ENCODE measurements around the gene TCF7L2.

TCF7L2 gene

DNA sequence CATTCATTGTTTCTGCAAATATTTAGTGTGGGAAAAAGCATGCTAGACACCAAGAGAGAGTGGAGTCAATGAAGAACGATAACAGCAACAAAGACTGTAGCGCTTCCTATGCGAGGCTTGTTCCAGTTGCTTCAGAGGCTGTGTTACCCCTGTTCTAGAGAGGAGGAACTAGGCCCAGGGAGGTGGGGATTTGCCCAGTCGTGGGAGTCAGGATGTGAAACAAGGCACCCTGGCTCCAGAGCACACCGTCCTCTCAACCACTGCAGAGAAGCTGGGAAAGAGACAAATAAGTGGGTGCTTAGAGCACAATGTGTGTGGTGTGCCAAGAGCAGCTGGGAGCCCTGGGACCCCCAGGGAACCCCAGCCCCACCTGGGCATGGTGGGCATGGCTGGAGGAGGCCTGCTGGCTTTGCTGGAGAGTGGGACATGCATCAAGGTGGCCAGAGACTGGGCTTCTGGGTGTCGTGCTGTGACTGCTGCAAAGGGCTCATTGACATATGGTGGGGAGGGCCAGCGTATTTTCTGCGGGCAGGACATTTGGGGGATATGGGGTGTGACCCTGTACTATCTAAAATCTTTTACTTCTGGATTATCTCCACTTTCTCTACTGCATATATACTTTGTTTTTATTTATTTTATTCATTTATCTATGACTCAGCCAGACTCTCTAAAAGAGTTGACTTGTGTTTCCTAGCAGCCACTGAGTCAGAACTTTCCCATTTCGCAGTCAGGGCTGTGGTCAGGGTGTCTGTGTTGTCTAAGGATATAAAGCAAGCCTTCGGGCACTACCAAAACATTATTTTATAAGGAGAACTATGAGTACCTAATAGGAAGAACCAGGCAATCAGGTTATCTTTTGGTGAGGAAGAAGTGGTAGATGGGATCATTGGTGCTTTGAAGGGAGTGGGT, 95.4 kb downstream of the TCF7L2 start:
- H3K4me3 ChIP-seq (ENCODE audit: low read length): no peak overlapping the region
- H3K4me1 ChIP-seq (ENCODE audit: control insufficient read depth, low read length): no peaks in the 10 kb centered on the region
- no peaks in the 10 kb centered on the region for H3K9me3 ChIP-seq (ENCODE audit: control insufficient read depth, insufficient read depth, low read length)
- no peak overlapping the region for H3K4me2 ChIP-seq (ENCODE audit: low read length)
- H3F3A ChIP-seq (ENCODE audit: control insufficient read depth, insufficient read depth): no peaks in the 10 kb centered on the region
- no peak overlapping the region for H3K27ac ChIP-seq (ENCODE audit: low read depth, low read length)
- H3K36me3 ChIP-seq (ENCODE audit: control insufficient read depth, low read length): no peaks in the 10 kb centered on the region
- no peaks in the 10 kb centered on the region for H4K20me1 ChIP-seq (ENCODE audit: control insufficient read depth, insufficient read depth, low read depth, low read length)
- no peaks in the 10 kb centered on the region for H3K9me2 ChIP-seq (replicated peaks; ENCODE audit: control insufficient read depth, low read length)
- TF ChIP-seq, protein P1, sequence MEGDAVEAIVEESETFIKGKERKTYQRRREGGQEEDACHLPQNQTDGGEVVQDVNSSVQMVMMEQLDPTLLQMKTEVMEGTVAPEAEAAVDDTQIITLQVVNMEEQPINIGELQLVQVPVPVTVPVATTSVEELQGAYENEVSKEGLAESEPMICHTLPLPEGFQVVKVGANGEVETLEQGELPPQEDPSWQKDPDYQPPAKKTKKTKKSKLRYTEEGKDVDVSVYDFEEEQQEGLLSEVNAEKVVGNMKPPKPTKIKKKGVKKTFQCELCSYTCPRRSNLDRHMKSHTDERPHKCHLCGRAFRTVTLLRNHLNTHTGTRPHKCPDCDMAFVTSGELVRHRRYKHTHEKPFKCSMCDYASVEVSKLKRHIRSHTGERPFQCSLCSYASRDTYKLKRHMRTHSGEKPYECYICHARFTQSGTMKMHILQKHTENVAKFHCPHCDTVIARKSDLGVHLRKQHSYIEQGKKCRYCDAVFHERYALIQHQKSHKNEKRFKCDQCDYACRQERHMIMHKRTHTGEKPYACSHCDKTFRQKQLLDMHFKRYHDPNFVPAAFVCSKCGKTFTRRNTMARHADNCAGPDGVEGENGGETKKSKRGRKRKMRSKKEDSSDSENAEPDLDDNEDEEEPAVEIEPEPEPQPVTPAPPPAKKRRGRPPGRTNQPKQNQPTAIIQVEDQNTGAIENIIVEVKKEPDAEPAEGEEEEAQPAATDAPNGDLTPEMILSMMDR (IDR thresholded peaks at IDR 0.05; ENCODE audit: low read depth, low read length, poor library complexity, severe bottlenecking): no peak
- no peak for TF ChIP-seq EZH2phosphoT487 (IDR thresholded peaks at IDR 0.05; ENCODE audit: borderline replicate concordance, low read length)
- no peaks in the 10 kb centered on the region for H3K79me2 ChIP-seq (ENCODE audit: control insufficient read depth, low read length)
- H3K27me3 ChIP-seq (ENCODE audit: control insufficient read depth, low read length): no peaks in the 10 kb centered on the region

DNA sequence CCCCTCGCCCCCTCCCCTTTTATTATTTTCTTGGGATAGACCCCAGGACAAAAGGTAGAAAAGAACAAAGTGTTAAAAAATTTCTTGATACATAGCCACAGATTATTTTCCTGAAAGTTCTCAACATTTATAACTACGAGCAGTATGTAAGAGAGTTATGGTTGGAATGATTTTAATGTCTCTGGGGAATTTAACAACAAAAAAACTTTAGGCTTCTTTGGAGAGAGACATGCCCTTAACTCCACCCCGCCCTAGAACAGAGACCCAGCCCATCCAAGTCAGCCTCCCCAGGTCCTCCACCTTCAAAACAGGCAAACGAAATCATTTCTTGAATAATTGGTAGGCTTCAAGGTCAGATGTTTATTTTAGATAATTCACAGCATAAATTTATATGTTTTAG, 97.1 kb downstream of the TCF7L2 start:
- no peak overlapping the region for H3K27ac ChIP-seq (ENCODE audit: low read depth, low read length)
- H3K36me3 ChIP-seq (ENCODE audit: control insufficient read depth, low read length): no peaks in the 10 kb centered on the region
- TF ChIP-seq, protein P1 (IDR thresholded peaks at IDR 0.05; ENCODE audit: low read depth, low read length, poor library complexity, severe bottlenecking): no peak
- TF ChIP-seq EZH2phosphoT487 (IDR thresholded peaks at IDR 0.05; ENCODE audit: borderline replicate concordance, low read length): no peak
- H3K27me3 ChIP-seq (ENCODE audit: control insufficient read depth, low read length): no peaks in the 10 kb centered on the region
- no peaks in the 10 kb centered on the region for H4K20me1 ChIP-seq (ENCODE audit: control insufficient read depth, insufficient read depth, low read depth, low read length)
- H3K4me2 ChIP-seq (ENCODE audit: low read length): no peak overlapping the region
- H3K4me1 ChIP-seq (ENCODE audit: control insufficient read depth, low read length): no peaks in the 10 kb centered on the region
- no peaks in the 10 kb centered on the region for H3K9me2 ChIP-seq (replicated peaks; ENCODE audit: control insufficient read depth, low read length)
- no peaks in the 10 kb centered on the region for H3K79me2 ChIP-seq (ENCODE audit: control insufficient read depth, low read length)
- no peaks in the 10 kb centered on the region for H3K9me3 ChIP-seq (ENCODE audit: control insufficient read depth, insufficient read depth, low read length)
- no peaks in the 10 kb centered on the region for H3F3A ChIP-seq (ENCODE audit: control insufficient read depth, insufficient read depth)
- H3K4me3 ChIP-seq (ENCODE audit: low read length): no peak overlapping the region

DNA sequence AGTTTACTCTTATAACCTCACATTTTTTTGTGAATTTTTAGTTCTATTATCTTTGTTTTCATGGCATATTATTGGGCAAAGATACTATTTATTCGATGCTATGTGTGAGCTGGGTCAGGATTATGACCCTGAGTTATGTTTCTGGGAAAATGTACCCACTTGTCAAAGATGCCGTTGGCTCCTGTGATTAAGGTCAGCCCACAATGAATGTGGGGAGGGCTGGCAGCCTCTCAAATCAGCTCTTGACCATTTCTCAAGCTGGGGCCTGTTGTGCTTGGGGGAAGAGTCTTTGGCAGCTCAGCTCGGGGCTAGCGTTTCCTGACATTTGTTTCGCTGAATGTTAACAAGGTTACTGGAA, 97.5 kb downstream of the TCF7L2 start:
- no peaks in the 10 kb centered on the region for H3K9me2 ChIP-seq (replicated peaks; ENCODE audit: control insufficient read depth, low read length)
- no peaks in the 10 kb centered on the region for H4K20me1 ChIP-seq (ENCODE audit: control insufficient read depth, insufficient read depth, low read depth, low read length)

More for the DNA sequence above, 97.5 kb downstream of the TCF7L2 start:
- H3K4me1 ChIP-seq (ENCODE audit: control insufficient read depth, low read length): no peaks in the 10 kb centered on the region
- H3K27ac ChIP-seq (ENCODE audit: low read depth, low read length): no peak overlapping the region
- no peaks in the 10 kb centered on the region for H3K36me3 ChIP-seq (ENCODE audit: control insufficient read depth, low read length)
- H3F3A ChIP-seq (ENCODE audit: control insufficient read depth, insufficient read depth): no peaks in the 10 kb centered on the region
- H3K27me3 ChIP-seq (ENCODE audit: control insufficient read depth, low read length): no peaks in the 10 kb centered on the region
- H3K9me3 ChIP-seq (ENCODE audit: control insufficient read depth, insufficient read depth, low read length): no peaks in the 10 kb centered on the region
- TF ChIP-seq, protein P1 (IDR thresholded peaks at IDR 0.05; ENCODE audit: low read depth, low read length, poor library complexity, severe bottlenecking): no peak
- no peak for TF ChIP-seq EZH2phosphoT487 (IDR thresholded peaks at IDR 0.05; ENCODE audit: borderline replicate concordance, low read length)
- H3K4me2 ChIP-seq (ENCODE audit: low read length): no peak overlapping the region
- no peaks in the 10 kb centered on the region for H3K79me2 ChIP-seq (ENCODE audit: control insufficient read depth, low read length)
- H3K4me3 ChIP-seq (ENCODE audit: low read length): no peak overlapping the region

Measured in DOHH2 (cell line).